OCI-M2 (cell line): ENCODE results near the gene TNFRSF19.

Experiments
- DNase-seq: peaks from one replicate; lab custom pipeline; 2025; ENCODE audit not compliant: unreplicated experiment; lab: John Stamatoyannopoulos, UW

The TNFRSF19 gene

DNA sequence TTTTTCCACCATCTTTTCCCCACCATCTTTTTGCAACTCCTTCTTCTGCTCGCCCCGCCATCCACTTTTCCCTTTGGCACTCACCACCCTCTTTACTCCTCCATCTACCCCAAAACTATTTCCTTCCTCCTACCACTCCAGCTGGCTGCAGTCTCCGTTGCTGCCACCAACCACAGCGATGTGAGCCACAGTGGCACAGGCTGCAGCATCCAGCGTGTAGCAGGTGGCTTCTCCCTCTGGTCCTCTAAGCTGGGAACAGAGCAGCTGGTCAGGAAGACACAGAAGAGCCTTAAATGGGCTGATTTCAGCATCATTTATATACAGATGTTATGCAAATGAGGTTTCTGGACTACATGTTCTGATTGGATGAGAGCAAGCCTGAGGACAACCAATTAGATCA is 144.5 kb downstream of the TNFRSF19 start:
- no peak for DNase-seq

DNA sequence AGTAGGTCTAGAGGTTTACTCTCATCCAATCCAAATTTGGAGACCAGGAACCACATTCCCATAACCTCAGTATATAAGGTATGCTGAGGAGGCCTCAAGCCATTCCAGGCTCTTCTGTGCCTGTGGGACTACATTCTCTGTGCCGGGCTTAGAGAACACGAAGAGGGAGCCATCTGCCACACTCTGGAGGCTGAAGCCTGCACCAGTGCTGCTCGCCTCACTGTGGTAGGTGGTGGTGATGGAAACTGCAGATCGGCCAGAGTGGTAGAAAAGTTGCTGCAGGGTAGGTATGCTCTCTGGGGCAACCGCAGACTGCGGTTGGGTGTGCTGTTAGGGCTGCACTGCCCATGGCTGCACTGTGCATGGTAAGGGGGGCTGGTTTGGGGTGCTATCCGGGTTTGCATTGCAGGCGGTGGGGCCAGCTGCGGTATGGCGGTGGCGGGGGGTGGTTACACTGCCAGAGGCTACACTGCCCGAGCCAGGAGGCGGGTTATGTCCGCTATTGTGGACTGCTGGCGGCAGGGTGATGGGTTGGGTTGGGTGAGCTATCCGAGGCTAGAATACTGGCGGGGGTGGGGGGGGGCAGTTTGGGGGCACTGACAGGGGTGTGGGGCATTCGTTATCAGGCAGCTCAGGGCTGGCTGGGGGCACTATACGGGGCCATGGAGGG is 145.0 kb downstream of the TNFRSF19 start:
- DNase-seq, result no peak

DNA sequence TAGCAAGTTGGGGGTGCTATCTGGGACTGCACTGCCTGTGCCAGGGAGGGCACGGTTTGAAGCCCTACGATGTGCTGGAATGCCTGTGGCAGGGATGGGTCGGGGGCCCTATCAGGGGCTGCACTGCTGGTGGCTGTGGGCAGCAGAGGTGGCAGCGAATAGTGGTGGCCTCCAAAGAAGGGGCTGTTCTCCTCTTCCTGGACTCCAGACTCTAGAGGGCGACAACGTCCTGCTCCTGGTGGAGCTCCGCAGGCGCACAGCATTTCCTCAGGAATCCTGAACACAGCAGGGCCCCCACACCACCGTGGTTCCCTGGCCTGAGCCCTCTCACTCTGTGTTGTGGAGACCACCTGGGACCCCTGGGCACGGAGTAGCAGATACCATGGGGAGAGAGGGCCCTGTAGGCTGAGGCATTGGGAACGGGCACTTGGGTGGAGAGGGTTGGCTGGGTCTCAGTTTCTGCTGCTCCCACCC is 145.6 kb downstream of the TNFRSF19 start:
- DNase-seq, result no peak

- DNase-seq, result no peak
These were observed 146.2 kb downstream of the TNFRSF19 start for GRCh38 chr13:23716401-23716800.

DNA sequence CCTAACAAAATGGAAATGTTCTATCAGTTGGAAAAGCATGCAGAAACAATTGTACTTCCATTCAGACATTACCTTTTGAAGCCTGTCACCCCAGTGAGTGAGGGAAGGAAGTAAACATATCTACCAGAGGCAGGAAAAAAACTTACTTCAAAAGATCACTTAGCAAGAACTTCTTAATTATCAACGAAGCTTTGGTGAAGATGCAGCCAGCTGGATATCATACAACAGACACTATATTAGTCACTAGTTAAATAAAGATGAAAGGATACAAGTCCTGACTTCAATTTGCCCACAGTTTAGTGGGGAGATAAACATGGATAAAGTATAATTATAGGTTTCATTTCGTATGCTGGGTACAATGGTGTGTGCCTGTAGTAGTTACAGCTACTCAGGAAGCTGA is 148.8 kb downstream of the TNFRSF19 start:
- DNase-seq, result no peak

- DNase-seq, result no peak
These were observed 152.7 kb downstream of the TNFRSF19 start for GRCh38 chr13:23722726-23723453.

DNA sequence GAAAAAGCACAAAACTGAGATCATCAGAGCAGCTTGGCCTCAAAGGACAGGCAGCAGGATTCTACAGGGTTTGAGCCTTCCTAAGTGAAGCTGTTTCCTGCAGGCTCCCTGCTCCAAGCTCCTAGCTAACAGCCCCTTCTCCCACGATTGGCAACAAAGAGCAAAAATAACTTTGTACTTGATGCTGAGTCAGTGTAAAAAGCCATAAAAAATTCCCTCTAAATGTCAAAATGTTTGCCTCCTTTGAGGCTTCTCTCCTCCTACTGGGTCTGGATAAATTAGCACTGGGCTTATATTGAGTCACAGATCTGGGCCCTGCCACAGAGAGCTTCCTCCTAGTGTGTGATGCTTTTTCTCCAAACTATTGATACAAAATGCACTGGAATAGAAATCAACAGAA is 153.3 kb downstream of the TNFRSF19 start:
- DNase-seq, result no peak

DNA sequence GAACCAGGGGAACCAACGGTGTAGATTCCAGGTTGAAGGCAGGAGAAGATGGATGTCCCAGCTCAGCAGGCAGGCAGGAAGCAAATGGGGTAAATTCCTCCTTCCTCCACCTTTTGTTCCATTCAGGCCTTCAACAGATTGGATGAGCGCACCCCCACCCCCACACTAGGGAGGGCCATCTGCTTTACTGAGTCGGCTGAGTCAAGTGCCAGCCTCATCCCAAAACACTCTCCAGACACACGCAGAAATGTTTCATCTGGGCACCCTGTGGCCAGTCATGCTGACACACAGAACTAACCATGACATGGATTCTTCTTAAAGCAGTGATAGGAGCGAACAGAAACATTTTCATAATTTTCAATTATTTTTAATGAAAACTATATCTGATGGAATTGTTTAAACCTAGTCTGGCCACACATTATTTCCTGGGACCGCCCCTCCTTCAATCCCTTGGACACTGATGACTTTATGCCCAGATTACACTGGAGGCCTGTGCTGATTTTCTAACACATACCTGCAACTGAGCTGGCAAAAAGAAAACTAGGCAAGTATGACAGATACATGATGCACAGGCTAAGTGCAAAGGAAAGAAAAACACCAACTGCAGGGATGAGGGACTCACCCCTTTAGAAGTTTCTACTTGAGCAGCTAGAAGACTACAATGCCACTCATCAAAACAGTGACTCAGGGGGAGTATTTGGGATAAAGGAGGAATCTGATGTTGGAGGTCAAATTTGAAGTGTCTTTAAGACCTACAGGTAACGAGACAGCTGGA is 154.2 kb downstream of the TNFRSF19 start:
- DNase-seq, result no peak
